GM10847 (cell line): Measurements from ENCODE around the gene SUPT6H.

Source experiments
- POLR2A ChIP-seq: IDR thresholded peaks from 2 replicates; pipeline ENCODE4 v1.6.1; 2011; ENCODE audit not compliant: insufficient read length; ENCODE audit errors: extremely low read depth

SUPT6H gene

GRCh38 chr17:28747801-28748750, 86.1 kb downstream of the SUPT6H start:
- no peak for TF ChIP-seq POLR2A

- no peak for TF ChIP-seq POLR2A
Observed at GRCh38 chr17:28748852-28749515, 87.0 kb downstream of the SUPT6H start.

DNA sequence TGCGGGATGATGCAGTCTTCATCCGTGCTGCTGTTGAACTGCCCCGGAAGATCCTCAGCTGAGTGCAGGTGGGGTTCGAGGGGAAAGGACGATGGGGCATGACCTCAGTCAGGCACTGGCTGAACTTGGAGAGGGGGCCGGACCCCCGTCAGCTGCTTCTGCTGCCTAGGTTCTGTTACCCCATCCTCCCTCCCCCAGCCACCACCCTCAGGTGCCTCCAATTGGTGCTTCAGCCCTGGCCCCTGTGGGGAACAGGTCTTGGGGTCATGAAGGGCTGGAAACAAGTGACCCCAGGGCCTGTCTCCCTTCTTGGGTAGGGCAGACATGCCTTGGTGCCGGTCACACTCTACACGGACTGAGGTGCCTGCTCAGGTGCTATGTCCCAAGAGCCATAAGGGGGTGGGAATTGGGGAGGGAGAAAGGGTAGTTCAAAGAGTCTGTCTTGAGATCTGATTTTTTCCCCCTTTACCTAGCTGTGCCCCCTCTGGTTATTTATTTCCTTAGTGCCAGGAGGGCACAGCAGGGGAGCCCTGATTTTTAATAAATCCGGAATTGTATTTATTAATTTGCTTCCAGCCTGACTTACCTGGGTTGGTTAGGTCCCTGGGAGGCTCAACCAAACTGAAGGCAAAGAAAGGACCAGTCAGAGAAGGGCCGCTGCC, 87.6 kb downstream of the SUPT6H start:
- no peak for TF ChIP-seq POLR2A

GRCh38 chr17:28750178-28751047, 88.4 kb downstream of the SUPT6H start:
- no peak for TF ChIP-seq POLR2A

DNA sequence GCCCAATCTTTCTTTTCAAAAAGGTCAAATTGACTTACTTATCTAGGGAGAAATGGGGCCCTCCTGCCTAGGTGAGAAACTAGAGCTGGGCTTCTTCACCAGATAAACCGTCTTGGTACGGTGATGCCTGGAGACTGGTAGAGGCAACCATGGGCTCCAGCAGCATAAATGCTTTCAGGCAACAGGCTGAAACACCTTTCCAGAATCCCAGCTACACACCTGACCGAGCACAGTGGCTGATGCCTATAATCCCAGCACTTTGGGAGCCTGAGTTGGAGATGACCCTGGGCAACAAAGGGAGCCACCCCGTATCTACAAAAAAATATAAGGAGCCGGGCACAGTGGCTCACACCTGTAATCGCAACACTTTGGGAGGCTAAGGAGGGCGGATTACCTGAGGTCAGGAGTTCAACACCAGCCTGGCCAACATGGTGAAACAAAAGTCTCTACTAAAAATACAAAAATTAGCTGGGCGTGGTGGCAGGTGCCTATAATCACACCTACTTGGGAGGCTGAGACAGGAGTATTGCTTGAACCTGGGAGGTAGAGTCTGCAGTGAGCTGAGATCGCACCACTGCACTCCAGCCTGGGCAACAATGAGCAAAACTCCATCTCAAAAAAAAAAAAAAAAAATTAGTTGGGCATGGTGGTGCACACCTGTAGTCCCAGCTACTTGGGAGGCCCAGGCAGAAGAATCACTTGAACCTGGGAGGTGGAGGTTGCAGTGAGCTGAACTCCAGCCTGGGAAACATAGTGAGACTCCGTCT, 89.8 kb downstream of the SUPT6H start:
- TF ChIP-seq POLR2A = no peak
